H9 (cell line): Measurements from ENCODE around the gene CPAMD8. TPM values are rescaled to one million over a fixed set of nuclear protein-coding genes. Genes with fewer than 3 reads are reported as not detected.

ENCODE experiments used
- DNase-seq: peaks from one replicate; pipeline ENCODE4 v3.0.0-alpha.2; 2017
- H2AFZ ChIP-seq: one replicate; pipeline ENCODE4 v1.6.1; 2013; ENCODE audit warnings: mild to moderate bottlenecking, low read length, control low read depth, moderate library complexity
- H2AK5ac ChIP-seq: 2 replicates; pipeline ENCODE4 v1.6.1; 2013; ENCODE audit warnings: low read length, control low read depth, mixed read lengths; ENCODE audit not compliant: insufficient read length
- H2BK120ac ChIP-seq: one replicate; pipeline ENCODE4 v1.6.1; 2013; ENCODE audit warnings: low read depth, mild to moderate bottlenecking, low read length, control low read depth, inconsistent platforms; ENCODE audit not compliant: poor library complexity, severe bottlenecking
- H2BK12ac ChIP-seq: 2 replicates; pipeline ENCODE4 v1.6.1; 2013; ENCODE audit warnings: low read length, control low read depth, mixed read lengths, low read depth; ENCODE audit not compliant: insufficient read length
- H2BK15ac ChIP-seq: 2 replicates; pipeline ENCODE4 v1.6.1; 2013; ENCODE audit warnings: low read depth, low read length, control low read depth
- H2BK20ac ChIP-seq: one replicate; pipeline ENCODE4 v1.6.1; 2013; ENCODE audit warnings: low read depth, mild to moderate bottlenecking, low read length, control low read depth, inconsistent platforms; ENCODE audit not compliant: poor library complexity, severe bottlenecking
- H2BK5ac ChIP-seq: 2 replicates; pipeline ENCODE4 v1.6.1; 2013; ENCODE audit warnings: low read length, control low read depth, mixed read lengths; ENCODE audit not compliant: insufficient read length
- H3K14ac ChIP-seq: 2 replicates; pipeline ENCODE4 v1.6.1; 2013; ENCODE audit warnings: low read length, control low read depth; ENCODE audit not compliant: insufficient read depth
- H3K18ac ChIP-seq: 2 replicates; pipeline ENCODE4 v1.6.1; 2013; ENCODE audit warnings: low read depth, mild to moderate bottlenecking, mixed read lengths, low read length, control low read depth; ENCODE audit not compliant: insufficient read length
- H3K23ac ChIP-seq: 2 replicates; pipeline ENCODE4 v1.6.1; 2013; ENCODE audit warnings: low read length, control low read depth, mixed read lengths, low read depth; ENCODE audit not compliant: insufficient read length
- H3K23me2 ChIP-seq: 2 replicates; pipeline ENCODE4 v1.6.1; 2013; ENCODE audit warnings: low read depth, mild to moderate bottlenecking, mixed read lengths, low read length, control low read depth; ENCODE audit not compliant: insufficient read length, poor library complexity, severe bottlenecking
- H3K27ac ChIP-seq: 2 replicates; pipeline ENCODE4 v1.5.1; 2013; ENCODE audit warnings: low read length, control low read depth, mixed read lengths, low read depth; ENCODE audit not compliant: insufficient read length
- H3K27me3 ChIP-seq: 2 replicates; pipeline ENCODE4 v1.6.1; 2013; ENCODE audit warnings: low read length, control low read depth, inconsistent platforms; ENCODE audit not compliant: insufficient read depth
- H3K4ac ChIP-seq: 2 replicates; pipeline ENCODE4 v1.6.1; 2013; ENCODE audit warnings: low read depth, mild to moderate bottlenecking, control low read depth, inconsistent platforms, low read length, moderate library complexity
- H3K4me1 ChIP-seq: 2 replicates; pipeline ENCODE4 v1.6.1; 2013; ENCODE audit warnings: low read length, control low read depth, inconsistent platforms; ENCODE audit not compliant: insufficient read depth
- H3K4me2 ChIP-seq: 2 replicates; pipeline ENCODE4 v1.6.1; 2013; ENCODE audit warnings: low read length, control low read depth, mixed read lengths; ENCODE audit not compliant: insufficient read length, insufficient read depth
- H3K56ac ChIP-seq: 2 replicates; pipeline ENCODE4 v1.6.1; 2013; ENCODE audit warnings: low read depth, mild to moderate bottlenecking, mixed read lengths, low read length, control low read depth; ENCODE audit not compliant: insufficient read length
- H3K79me1 ChIP-seq: 2 replicates; pipeline ENCODE4 v1.6.1; 2013; ENCODE audit warnings: low read depth, mild to moderate bottlenecking, moderate library complexity, low read length, control low read depth, inconsistent platforms; ENCODE audit not compliant: insufficient read depth, poor library complexity, severe bottlenecking
- H3K79me2 ChIP-seq: 2 replicates; pipeline ENCODE4 v1.6.1; 2013; ENCODE audit warnings: low read length, control low read depth, inconsistent platforms; ENCODE audit not compliant: insufficient read depth
- H3K9ac ChIP-seq: 2 replicates; pipeline ENCODE4 v1.6.1; 2013; ENCODE audit warnings: low read length, control low read depth, mixed read lengths; ENCODE audit not compliant: insufficient read length; ENCODE audit errors: extremely low read depth
- H3K9me3 ChIP-seq: one replicate; pipeline ENCODE4 v1.6.1; 2013; ENCODE audit warnings: low read depth, low read length, inconsistent platforms; ENCODE audit not compliant: control insufficient read depth
- H3T11ph ChIP-seq: one replicate; pipeline ENCODE4 v1.6.1; 2013; ENCODE audit warnings: mild to moderate bottlenecking, low read length, control low read depth, inconsistent platforms
- H4K20me1 ChIP-seq: one replicate; pipeline ENCODE4 v1.6.1; 2013; ENCODE audit not compliant: control insufficient read depth, insufficient read length, insufficient read depth
- H4K5ac ChIP-seq: 2 replicates; pipeline ENCODE4 v1.6.1; 2013; ENCODE audit warnings: low read depth, mild to moderate bottlenecking, mixed read lengths, low read length, control low read depth; ENCODE audit not compliant: insufficient read length
- H4K8ac ChIP-seq: replicated peaks from 2 replicates; pipeline ENCODE4 v1.6.1; 2013; ENCODE audit warnings: low read length, control low read depth, mixed read lengths, low read depth; ENCODE audit not compliant: insufficient read length
- H4K91ac ChIP-seq: 2 replicates; pipeline ENCODE4 v1.6.1; 2013; ENCODE audit warnings: low read depth, mild to moderate bottlenecking, moderate library complexity, mixed read lengths, low read length, control low read depth; ENCODE audit not compliant: insufficient read length
- H3K27ac Mint-ChIP-seq, 3 experiments: 2 replicates in 2 of 3; 3 replicates in 1 of 3; pipeline ENCODE4 v1.8.0; 2020 to 2021; ENCODE audit warnings: mixed read lengths in 3 of 3, mild to moderate bottlenecking in 1 of 3, moderate library complexity in 1 of 3
- H3K27me3 Mint-ChIP-seq: 2 replicates; pipeline ENCODE4 v1.8.0; 2021; ENCODE audit warnings: low read depth, mild to moderate bottlenecking, moderate library complexity, mixed read lengths
- H3K36me3 Mint-ChIP-seq, 3 experiments: 2 replicates in 2 of 3; 3 replicates in 1 of 3; pipeline ENCODE4 v1.8.0; 2020 to 2021; ENCODE audit warnings: low read depth in 3 of 3, mixed read lengths in 3 of 3; ENCODE audit not compliant: insufficient read depth in 1 of 3
- H3K4me1 Mint-ChIP-seq, 2 experiments: 2 replicates each; pipeline ENCODE4 v1.8.0; 2020; ENCODE audit warnings: mixed read lengths in 2 of 2
- H3K4me3 Mint-ChIP-seq, 2 experiments: 2 replicates in 1 of 2; 3 replicates in 1 of 2; pipeline ENCODE4 v1.8.0; 2020 to 2021; ENCODE audit warnings: mild to moderate bottlenecking in 2 of 2, mixed read lengths in 2 of 2, moderate library complexity in 1 of 2
- H3K9me3 Mint-ChIP-seq, 2 experiments: 2 replicates in 1 of 2; 3 replicates in 1 of 2; pipeline ENCODE4 v1.8.0; 2020; ENCODE audit warnings: mild to moderate bottlenecking in 2 of 2, mixed read lengths in 2 of 2, moderate library complexity in 1 of 2
- CTCF ChIP-seq: fragments of 200-600 bp; sonication (generic); conservative IDR thresholded peaks from 3 replicates; pipeline ENCODE4 v1.8.0; 2021; ENCODE audit warnings: antibody characterized with exemption, mild to moderate bottlenecking
- WGBS: extraction: QIAGEN DNeasy Blood & Tissue Kit; methylation state at CpG from one replicate; pipeline ENCODE4 v1.1.7; 2013; ENCODE audit warnings: missing lambda C conversion rate, low lambda C conversion rate, mixed read lengths; ENCODE audit not compliant: insufficient read length; ENCODE audit errors: extremely low coverage; 5-methylcytosine and 5-hydroxymethylcytosine counted together
- total RNA-seq: library from RNA; stranded (reverse); gene quantifications from 2 replicates; pipeline ENCODE4 v1.2.1, GENCODE V29; 2021

Gene CPAMD8
- total RNA-seq, 1 experiment from 2014 or later = 12.0 TPM

GRCh38 chr19:16955161-16955560, 71.4 kb downstream of the CPAMD8 start:
- Histone ChIP-seq H3K79me2 (no peaks in the 10 kb centered on the region), H3K4ac (no peak overlapping the region), H4K5ac (no peak overlapping the region), H3T11ph (no peak overlapping the region), H3K27me3 (no peaks in the 10 kb centered on the region), H3K27ac (no peak overlapping the region), H4K20me1 (no peaks in the 10 kb centered on the region), H4K91ac (no peak overlapping the region), H2BK12ac (no peak overlapping the region), H2BK120ac (no peak overlapping the region), H3K4me2 (no peak overlapping the region), H3K18ac (no peak overlapping the region), H2AK5ac (no peak overlapping the region), H3K14ac (no peak overlapping the region), H4K8ac (no peak overlapping the region), H3K23ac (no peak overlapping the region), H3K9ac (no peak overlapping the region), H2BK15ac (no peak overlapping the region), H2BK5ac (no peak overlapping the region), H3K56ac (no peak overlapping the region), H3K4me1 (no peaks in the 10 kb centered on the region), H2AFZ (no peak overlapping the region), H3K79me1 (no peaks in the 10 kb centered on the region), H3K23me2 (no peaks in the 10 kb centered on the region), H3K9me3 (no peaks in the 10 kb centered on the region), H2BK20ac (no peak overlapping the region)
- no peak for DNase-seq
- Mint-ChIP-seq H3K9me3 (peaks cover 0 to 4% of the 10 kb centered on the region in 2 experiments; a peak in 2 of 5 replicates), H3K4me3 (no peak overlapping the region), H3K27me3 (no peaks in the 10 kb centered on the region; the same call in 1 of the 2 replicates), H3K36me3 (peaks cover 0 to 5% (median 4%) of the 10 kb centered on the region in 3 experiments; a peak in 3 of 7 replicates), H3K4me1 (peaks cover 3 to 6% of the 10 kb centered on the region in 2 experiments; a peak in 3 of 4 replicates), H3K27ac (no peak overlapping the region)
- WGBS = no CpG with 5 or more reads among the region's 4 CpGs
- no peak for TF ChIP-seq CTCF
